Measurements from ENCODE around the gene CIAO2A.
"Not testable (repeated sequence)": the region's sequence is repeated elsewhere in the genome, so short reads cannot be mapped to it uniquely, and the experiment has no call there.

DNA sequence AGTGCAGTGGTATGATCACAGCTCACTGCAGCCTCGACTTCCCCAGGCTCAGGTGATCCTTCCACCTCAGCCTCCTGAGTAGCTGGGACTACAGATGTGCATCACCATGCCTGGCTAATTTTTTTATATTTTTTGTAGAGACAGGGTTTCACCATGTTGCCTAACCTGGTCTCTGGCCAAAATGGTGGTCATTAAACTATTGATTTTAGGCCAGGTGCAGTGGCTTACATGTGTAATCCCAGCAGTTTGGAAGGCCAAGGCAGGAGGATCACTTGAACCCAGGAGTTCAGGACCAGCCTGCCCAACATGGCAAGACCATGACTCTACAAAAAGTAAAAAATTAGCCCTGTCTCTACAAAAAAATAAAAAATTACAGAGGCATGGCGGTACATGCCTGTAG is 26.7 kb upstream of the CIAO2A start:
- not testable (repeated sequence) for TF ChIP-seq CTCF (conservative IDR thresholded peaks at IDR 0.05); ZFX (IDR thresholded peaks at IDR 0.05)

All from C4-2B (cell line).